PFSK-1 (cell line): Measurements from ENCODE around the gene LCN15.

Source experiments
- FOXP2 ChIP-seq: optimal IDR thresholded peaks from 2 replicates; pipeline ENCODE3; 2011; ENCODE audit warnings: borderline replicate concordance, control low read depth, inconsistent platforms; ENCODE audit not compliant: insufficient read depth; ENCODE audit errors: extremely low read length, extremely low read depth
- POLR2AphosphoS5 ChIP-seq: IDR thresholded peaks from 2 replicates; pipeline ENCODE4 v1.6.1; 2012; ENCODE audit warnings: low read depth, mild to moderate bottlenecking, control low read depth, low read length, moderate library complexity
- SIN3A ChIP-seq: IDR thresholded peaks from 2 replicates; pipeline ENCODE4 v1.6.1; 2012; ENCODE audit warnings: mild to moderate bottlenecking, low read length, moderate library complexity, borderline replicate concordance; ENCODE audit not compliant: insufficient read depth
- TAF1 ChIP-seq: IDR thresholded peaks from 2 replicates; pipeline ENCODE4 v1.6.1; 2012; ENCODE audit warnings: low read length, control low read depth, borderline replicate concordance; ENCODE audit not compliant: insufficient read depth
- TF ChIP-seq, protein P1 (sequence below), 2 experiments: IDR thresholded peaks; 2 replicates each; pipeline versions ENCODE4 v1.6.1 to v1.8.0; 2011 to 2012; ENCODE audit warnings: low read depth in 2 of 2, low read length in 2 of 2, control low read depth in 1 of 2, inconsistent platforms in 1 of 2, mild to moderate bottlenecking in 1 of 2, moderate library complexity in 1 of 2; ENCODE audit not compliant: insufficient read depth in 1 of 2

The LCN15 gene

DNA sequence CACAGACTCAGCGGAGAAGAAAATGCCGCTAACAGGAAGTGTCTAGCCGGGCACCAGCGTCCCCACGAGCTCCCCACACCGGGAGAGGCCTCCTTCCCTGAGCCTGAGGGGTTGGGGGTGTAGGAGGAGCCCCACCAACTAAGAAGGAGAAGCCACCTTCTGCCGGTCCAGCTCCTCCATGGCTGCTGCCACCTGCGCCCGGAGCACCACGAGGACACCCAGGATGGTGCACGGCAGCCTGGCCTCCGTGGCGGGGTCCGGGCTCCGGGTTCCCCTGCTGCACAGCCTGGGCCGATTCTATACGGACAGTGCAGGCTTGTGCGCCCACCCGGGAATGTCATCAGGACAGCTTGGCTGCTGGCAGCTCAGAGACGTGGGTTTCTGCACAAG lies 6.6 kb downstream of the LCN15 start:
- TF ChIP-seq SIN3A (no peak), FOXP2 (no peak), TAF1 (no peak), POLR2AphosphoS5 (no peak)
- TF ChIP-seq, protein P1, sequence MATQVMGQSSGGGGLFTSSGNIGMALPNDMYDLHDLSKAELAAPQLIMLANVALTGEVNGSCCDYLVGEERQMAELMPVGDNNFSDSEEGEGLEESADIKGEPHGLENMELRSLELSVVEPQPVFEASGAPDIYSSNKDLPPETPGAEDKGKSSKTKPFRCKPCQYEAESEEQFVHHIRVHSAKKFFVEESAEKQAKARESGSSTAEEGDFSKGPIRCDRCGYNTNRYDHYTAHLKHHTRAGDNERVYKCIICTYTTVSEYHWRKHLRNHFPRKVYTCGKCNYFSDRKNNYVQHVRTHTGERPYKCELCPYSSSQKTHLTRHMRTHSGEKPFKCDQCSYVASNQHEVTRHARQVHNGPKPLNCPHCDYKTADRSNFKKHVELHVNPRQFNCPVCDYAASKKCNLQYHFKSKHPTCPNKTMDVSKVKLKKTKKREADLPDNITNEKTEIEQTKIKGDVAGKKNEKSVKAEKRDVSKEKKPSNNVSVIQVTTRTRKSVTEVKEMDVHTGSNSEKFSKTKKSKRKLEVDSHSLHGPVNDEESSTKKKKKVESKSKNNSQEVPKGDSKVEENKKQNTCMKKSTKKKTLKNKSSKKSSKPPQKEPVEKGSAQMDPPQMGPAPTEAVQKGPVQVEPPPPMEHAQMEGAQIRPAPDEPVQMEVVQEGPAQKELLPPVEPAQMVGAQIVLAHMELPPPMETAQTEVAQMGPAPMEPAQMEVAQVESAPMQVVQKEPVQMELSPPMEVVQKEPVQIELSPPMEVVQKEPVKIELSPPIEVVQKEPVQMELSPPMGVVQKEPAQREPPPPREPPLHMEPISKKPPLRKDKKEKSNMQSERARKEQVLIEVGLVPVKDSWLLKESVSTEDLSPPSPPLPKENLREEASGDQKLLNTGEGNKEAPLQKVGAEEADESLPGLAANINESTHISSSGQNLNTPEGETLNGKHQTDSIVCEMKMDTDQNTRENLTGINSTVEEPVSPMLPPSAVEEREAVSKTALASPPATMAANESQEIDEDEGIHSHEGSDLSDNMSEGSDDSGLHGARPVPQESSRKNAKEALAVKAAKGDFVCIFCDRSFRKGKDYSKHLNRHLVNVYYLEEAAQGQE (IDR thresholded peaks at IDR 0.05; ENCODE audit: insufficient read depth in 1 of 2, low read depth in 2 of 2, low read length in 2 of 2), result no peak

- TF ChIP-seq SIN3A (no peak), POLR2AphosphoS5 (no peak), FOXP2 (no peak), TAF1 (no peak)
- TF ChIP-seq, protein P1 (IDR thresholded peaks at IDR 0.05; ENCODE audit: insufficient read depth in 1 of 2, low read depth in 2 of 2, low read length in 2 of 2), result no peak
These were observed 7.0 kb downstream of the LCN15 start for GRCh38 chr9:136757328-136757727.

DNA sequence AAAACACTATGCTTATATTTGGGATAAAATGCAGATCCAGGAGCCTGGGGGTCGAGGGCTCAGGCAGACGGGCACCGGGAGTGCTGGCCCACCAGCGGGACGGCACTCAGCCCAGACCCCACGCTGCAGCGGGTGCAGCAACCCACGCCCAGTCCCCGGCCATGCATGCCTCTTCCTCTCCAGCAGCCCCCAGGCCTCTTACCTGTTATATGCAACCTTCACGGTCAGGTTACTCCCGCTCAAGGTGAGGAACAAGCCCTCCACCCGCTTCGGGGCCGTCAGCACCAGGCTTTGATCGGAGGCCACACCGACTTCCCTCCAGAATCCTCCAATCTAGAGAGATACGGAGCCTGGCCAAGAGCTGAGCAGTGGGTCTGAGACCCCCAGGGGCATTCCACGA lies 7.5 kb downstream of the LCN15 start:
- TF ChIP-seq, protein P1 (IDR thresholded peaks at IDR 0.05; ENCODE audit: insufficient read depth in 1 of 2, low read depth in 2 of 2, low read length in 2 of 2), result no peak
- TF ChIP-seq TAF1 (no peak), FOXP2 (no peak), SIN3A (no peak), POLR2AphosphoS5 (no peak)

DNA sequence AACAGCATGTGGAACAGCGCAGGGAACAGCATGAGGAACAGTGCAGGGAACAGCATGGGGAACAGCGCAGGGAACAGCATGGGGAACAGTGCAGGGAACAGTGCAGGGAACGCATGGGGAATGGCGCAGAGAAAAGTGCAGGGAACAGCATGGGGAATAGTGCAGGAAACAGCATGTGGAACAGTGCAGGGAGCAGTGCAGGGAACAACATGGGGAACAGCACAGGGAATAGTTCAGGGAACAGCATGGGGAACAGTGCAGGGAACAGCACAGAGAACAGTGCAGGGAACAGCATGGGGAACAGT lies 8.2 kb downstream of the LCN15 start:
- TF ChIP-seq, protein P1 (IDR thresholded peaks at IDR 0.05; ENCODE audit: insufficient read depth in 1 of 2, low read depth in 2 of 2, low read length in 2 of 2), result no peak
- no peak for TF ChIP-seq SIN3A

DNA sequence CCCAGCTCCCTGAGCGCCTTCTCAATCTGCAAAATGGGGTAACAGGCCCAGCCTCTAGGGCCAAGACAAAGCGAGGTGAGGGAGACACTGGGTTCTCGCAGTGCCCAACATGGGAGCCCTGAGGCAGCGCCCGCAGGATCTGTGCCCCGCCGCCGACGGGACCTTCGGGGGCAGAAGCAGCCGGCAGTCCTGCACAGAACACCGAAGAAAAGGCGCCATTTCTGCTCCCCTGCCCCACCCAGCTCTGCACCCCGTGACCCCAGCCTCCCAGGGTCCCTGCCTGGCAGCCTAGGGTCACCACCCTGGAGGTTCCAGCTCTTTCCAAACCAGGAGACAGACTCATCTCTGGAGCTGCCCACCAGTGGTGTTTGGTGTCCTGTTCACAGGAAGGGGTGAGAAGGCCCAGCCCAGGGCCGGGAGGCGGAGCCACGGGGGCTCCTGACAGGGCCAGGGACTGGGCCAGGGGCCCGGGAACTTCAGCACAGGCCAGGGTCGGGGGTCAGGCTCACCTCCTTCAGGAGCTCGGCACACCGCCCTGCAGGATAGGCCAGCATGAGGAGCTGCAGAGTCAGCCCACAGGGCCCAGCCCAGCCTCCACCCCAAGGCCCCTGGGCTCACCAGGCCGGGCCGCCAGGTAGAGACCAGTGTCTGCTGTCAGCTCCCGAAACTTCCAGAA lies 9.6 kb downstream of the LCN15 start:
- TF ChIP-seq, protein P1 (IDR thresholded peaks at IDR 0.05; ENCODE audit: insufficient read depth in 1 of 2, low read depth in 2 of 2, low read length in 2 of 2), result no peak
- no peak for TF ChIP-seq SIN3A
- no peak for TF ChIP-seq FOXP2
- TF ChIP-seq POLR2AphosphoS5, result no peak
- TF ChIP-seq TAF1, result no peak
